GM21737 (cell line): ENCODE data around the gene PANK4.

Experiments used
- ATAC-seq: cut with Tn5 transposase; IDR thresholded peaks from one replicate; pipeline ENCODE4 v1.9.1; 2021; ENCODE audit warnings: mild to moderate bottlenecking, moderate library complexity; ENCODE audit not compliant: unreplicated experiment

Gene PANK4

GRCh38 chr1:2514863-2515762, 11.3 kb downstream of the PANK4 start:
- no peak for ATAC-seq

GRCh38 chr1:2513939-2514652, 12.3 kb downstream of the PANK4 start:
- ATAC-seq, result no peak

- ATAC-seq, result no peak
Measured at GRCh38 chr1:2512862-2513421, 13.5 kb downstream of the PANK4 start.

DNA sequence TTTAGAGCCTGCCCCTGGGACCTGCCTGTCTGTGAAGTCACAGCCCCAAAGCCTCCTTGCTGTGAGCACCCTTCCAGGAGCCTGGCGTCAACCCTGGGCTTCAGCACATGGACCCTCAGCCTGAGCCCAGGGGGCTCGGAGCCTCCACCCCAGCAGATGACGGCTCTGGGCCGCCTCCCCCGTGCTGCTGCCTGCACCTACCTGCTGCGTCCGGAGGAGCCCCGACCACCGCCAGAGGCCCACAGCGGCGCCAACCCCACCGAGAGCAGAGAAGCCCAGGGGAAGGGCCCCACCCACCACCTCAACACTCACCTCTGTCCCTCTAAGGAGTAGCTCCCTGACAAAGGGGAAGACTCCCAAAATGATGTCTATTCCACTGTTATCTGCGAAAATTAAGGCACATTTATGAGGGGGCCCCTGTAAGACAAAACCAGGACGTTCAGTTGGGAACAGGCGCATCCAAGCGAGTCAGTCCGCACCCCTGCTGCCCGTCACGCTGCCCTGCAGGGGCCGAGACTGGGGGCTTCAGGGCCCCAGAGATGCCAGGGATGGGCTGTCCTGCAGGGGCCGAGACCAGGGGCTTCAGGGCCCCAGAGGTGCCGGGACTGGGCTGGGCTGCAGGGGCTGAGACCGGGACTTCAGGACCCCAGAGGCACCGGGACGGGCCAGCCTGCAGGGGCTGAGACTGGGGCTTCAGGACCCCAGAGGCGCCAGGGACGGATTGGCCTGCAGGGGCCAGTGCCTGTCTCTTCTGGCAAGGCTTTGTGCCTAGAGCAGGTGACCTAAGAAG, 15.8 kb downstream of the PANK4 start:
- no peak for ATAC-seq

DNA sequence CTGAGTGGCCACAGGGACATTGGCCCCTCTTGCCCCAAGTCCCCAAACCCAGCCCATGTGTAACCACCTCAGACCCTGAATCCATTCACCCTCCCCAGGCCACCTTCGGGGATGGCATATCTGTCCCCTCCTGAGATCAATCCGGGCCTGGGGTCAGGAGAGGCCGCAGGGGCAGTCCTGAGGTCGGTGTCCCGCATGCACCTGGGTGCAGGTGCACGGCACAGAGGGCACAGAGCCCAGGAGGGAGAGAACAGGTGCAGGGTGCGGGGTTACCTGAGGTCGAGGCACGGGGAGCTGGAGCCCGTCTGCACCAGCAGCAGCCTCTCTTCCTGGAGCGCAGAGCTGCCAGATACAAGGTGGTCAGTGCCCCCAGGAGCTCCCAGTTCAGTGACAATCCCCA, 16.8 kb downstream of the PANK4 start:
- ATAC-seq, result no peak

DNA sequence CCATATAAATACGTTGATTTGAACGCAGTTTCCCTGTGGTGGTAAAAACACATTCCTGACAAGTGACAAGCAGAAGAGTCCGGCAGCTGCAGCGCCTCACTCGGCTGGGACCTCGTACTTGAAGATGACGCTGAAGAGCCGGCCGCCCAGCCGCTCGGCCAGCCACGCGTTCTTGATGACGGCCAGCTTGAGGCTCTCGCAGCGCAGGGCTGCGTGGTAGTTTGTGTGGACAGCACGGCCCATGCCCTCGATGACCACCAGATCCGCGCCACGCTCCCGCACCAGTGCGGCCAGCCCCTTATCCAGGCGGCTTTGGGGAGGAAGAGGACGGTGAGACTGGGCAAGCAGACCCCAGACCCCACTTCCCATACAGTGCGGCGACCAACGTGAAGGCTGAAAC, 17.6 kb downstream of the PANK4 start:
- ATAC-seq, result no peak

DNA sequence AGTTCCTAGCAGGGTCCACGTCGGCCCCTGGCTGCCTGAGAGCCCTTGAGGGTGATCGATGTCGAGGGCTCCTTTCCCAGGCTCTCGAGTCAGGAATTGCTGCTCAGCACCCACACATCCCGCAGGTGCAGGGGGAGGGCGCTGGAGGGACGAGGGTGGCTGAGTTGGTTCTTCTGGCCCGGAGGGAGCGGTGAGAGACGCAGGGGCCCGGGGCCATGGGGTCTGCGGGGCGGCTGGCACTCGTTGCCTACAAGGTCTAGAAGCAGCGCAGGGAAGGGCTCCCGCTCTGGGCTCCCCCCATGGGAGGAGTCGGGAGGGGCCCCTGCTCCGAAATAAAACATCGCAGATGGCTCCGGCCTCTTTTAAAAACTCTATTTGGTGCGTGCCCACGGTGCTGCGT, 18.2 kb downstream of the PANK4 start:
- no peak for ATAC-seq

- ATAC-seq, result no peak
Measured at GRCh38 chr1:2507744-2508155, 18.6 kb downstream of the PANK4 start.

DNA sequence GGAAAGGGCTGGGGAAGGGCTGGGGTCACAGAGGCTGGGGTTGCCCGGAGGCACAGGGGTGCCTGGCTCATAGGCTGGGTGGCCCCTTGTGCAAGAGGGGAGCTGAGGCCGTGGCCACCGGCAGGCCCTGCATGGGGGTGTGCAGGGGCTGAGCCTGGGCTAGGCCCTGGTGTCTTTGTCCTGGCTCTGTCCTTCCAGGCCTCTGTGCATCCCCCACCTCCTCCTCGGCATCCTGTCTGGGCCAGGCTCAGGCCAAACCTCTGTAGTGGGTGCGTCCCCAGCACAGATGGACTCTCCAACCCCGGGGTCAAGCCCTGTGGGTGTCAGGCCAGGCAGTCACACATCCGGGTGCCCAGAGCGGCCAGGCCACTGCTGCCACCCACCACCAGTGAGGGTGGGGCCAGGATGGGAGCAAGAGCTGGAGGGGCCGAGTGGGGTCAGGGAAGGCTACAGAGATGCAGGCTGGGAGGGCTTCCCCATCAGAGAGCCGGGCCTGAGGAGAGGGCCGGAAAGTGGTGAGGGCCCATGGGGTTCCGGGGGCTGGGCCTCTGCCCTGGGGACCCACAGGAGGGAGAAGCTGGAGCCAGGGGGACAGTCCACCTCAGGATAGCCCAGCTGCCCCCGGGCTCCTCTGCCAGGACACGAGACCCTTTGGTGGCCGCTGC, 19.4 kb downstream of the PANK4 start:
- ATAC-seq, result no peak

- no peak for ATAC-seq
Measured at GRCh38 chr1:2506007-2506860, 20.2 kb downstream of the PANK4 start.

DNA sequence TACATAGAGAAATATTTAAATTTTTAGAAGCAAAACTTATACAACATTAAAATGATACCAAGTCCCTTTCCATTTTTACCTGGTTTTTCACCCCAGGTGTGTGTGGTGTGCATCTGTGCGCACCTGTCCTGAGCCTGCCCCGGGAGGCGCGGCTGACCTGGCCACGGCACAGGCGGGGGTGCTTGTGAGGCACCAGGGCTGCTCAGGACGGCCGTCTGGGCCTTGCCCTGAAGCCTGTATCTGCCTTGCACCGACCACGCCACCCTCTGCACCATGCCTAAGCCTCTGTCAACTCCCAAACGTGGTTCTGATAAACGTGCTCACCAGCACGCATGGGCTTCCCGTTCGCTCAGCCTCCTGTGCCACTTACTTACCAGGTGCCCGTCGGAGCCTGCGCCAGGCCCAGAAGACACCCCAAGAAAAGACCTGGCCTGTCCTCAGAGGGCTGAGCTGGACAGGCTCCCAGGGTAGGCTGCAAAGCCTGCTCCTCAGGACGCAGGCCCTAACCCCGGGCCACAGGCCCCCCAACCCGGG, 20.9 kb downstream of the PANK4 start:
- ATAC-seq, result no peak

DNA sequence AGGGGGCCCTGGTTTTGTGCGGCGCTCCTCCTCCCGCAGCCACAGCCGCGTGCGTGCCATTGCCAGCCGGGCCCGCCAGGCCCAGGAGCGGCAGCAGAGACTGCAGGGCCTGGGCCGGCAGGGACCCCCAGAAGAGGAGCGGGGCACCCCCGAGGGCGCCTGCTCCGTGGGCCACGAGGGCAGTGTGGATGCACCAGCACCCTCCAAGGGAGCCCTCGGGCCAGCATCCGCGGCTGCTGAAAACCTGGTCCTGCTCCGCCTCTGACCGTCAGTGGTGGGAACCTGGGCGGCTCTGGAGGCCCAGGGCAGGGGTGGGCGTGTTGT, 21.5 kb downstream of the PANK4 start:
- no peak for ATAC-seq

DNA sequence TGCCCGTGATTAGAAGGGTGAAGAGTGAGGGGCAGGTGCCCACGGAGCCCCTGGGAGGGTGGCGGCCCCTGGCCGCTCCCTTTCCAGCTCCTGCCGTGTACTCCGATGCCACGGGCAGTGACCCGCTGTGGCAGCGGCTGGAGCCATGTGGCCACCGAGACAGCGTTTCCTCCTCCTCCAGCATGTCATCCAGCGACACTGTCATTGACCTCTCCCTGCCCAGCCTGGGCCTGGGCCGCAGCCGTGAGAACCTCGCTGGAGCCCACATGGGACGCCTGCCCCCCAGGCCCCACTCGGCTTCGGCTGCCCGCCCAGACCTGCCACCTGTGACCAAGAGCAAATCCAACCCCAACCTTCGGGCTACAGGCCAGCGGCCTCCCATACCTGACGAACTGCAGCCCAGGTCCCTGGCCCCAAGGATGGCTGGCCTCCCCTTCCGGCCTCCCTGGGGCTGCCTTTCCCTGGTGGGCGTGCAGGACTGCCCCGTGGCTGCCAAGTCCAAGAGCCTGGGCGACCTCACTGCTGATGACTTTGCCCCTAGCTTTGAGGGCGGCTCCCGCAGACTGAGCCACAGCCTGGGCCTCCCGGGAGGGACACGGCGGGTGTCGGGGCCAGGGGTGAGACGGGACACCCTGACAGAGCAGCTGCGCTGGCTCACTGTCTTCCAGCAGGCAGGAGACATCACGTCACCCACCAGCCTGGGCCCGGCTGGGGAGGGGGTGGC, 22.0 kb downstream of the PANK4 start:
- ATAC-seq, result no peak

DNA sequence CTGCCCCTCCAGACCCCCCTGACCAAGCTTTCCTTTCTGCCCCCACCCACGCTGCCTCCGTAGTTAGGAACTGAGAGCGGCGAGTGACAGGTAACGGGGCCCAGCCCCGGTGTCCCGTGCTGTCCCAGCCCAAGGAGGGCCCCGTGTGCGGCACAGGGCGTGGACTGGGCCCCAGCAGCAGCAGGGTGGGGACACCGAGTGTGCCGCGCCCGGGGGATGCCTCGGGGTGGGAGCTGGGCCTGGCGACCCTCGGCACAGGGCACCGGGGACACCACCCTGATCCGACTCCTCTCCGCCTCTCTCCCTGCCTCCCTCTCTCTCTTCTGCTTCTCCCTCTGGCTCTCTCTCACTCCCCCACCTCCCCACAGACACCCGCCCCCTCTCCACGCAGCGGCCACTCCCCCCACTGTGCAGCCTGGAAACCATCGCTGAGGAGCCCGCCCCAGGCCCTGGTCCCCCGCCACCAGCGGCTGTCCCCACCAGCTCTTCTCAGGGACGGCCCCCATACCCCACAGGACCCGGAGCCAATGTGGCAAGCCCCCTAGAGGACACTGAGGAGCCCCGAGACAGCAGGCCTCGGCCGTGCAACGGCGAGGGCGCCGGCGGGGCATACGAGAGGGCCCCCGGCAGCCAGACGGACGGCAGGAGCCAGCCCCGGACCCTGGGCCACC, 22.7 kb downstream of the PANK4 start:
- no peak for ATAC-seq

- no peak for ATAC-seq
Measured at GRCh38 chr1:2502661-2503553, 23.5 kb downstream of the PANK4 start.

DNA sequence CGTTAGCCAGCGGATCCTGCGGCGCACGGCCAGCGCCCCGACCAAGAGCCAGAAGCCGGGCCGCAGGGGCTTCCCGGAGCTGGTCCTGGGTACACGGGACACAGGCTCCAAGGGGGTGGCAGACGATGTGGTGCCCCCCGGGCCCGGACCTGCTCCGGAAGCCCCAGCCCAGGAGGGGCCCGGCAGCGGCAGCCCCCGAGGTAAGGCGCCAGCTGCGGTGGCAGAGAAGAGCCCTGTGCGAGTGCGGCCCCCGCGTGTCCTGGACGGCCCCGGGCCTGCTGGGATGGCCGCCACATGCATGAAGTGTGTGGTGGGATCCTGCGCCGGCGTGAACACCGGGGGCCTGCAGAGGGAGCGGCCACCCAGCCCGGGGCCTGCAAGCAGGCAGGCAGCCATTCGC, 24.2 kb downstream of the PANK4 start:
- no peak for ATAC-seq

GRCh38 chr1:2501820-2502119, 24.6 kb downstream of the PANK4 start:
- no peak for ATAC-seq
